IMR-90 (cell line): ENCODE data around the gene PDE4B. TPM values are rescaled to one million over a fixed set of nuclear protein-coding genes. Genes with fewer than 3 reads are reported as not detected.

ENCODE experiments used
- ATAC-seq: fragments of 200-7000 bp; cut with Tn5 transposase; 2 replicates; pipeline ENCODE4 v1.9.1; 2020; ENCODE audit warnings: low read depth, mild to moderate bottlenecking, moderate library complexity
- BruUV-seq: library from RNA; stranded (reverse); fragments of 400-500 nt; replicated peaks from 2 replicates; lab custom pipeline; 2021; lab: Mats Ljungman, UMichigan
- CTCF ChIA-PET: fragments of 300-600 bp; formaldehyde crosslinking; extraction: SDS; loops from one replicate; lab custom pipeline; 2021; ENCODE audit warnings: antibody characterized with exemption; lab: Yijun Ruan, JAX
- POLR2A ChIA-PET: fragments of 300-600 bp; sonication (Branson Sonifier 250); formaldehyde crosslinking; loops from one replicate; lab custom pipeline; 2022; ENCODE audit warnings: antibody characterized with exemption; ENCODE audit not compliant: unreplicated experiment; lab: Charles Lee
- DNase-seq: peaks from one replicate; pipeline ENCODE4 v3.0.0; 2013
- H2AFZ ChIP-seq: replicated peaks from 2 replicates; pipeline ENCODE3; 2013; ENCODE audit warnings: low read length, mild to moderate bottlenecking; ENCODE audit not compliant: poor library complexity
- H2AK5ac ChIP-seq: 2 replicates; pipeline ENCODE4 v1.6.1; 2013; ENCODE audit warnings: low read depth, low read length, inconsistent platforms
- H2AK9ac ChIP-seq: replicated peaks from 2 replicates; pipeline ENCODE3; 2013; ENCODE audit warnings: mild to moderate bottlenecking, low read depth, low read length, moderate library complexity; ENCODE audit not compliant: poor library complexity
- H2BK120ac ChIP-seq: 2 replicates; pipeline ENCODE4 v1.6.1; 2013; ENCODE audit warnings: low read depth, low read length, inconsistent platforms
- H2BK15ac ChIP-seq: 3 replicates; pipeline ENCODE4 v1.6.1; 2013; ENCODE audit warnings: low read depth, low read length, inconsistent platforms
- H2BK20ac ChIP-seq: 2 replicates; pipeline ENCODE4 v1.6.1; 2013; ENCODE audit warnings: low read depth, mild to moderate bottlenecking, inconsistent platforms, low read length, moderate library complexity
- H2BK5ac ChIP-seq: 2 replicates; pipeline ENCODE4 v1.6.1; 2013; ENCODE audit warnings: mild to moderate bottlenecking, low read depth, low read length, inconsistent platforms; ENCODE audit not compliant: poor library complexity, severe bottlenecking
- H3K14ac ChIP-seq: replicated peaks from 2 replicates; pipeline ENCODE4 v1.6.1; 2013; ENCODE audit warnings: low read depth, low read length, inconsistent platforms
- H3K18ac ChIP-seq: 2 replicates; pipeline ENCODE4 v1.6.1; 2013; ENCODE audit warnings: low read depth, low read length, control low read depth
- H3K23ac ChIP-seq: 2 replicates; pipeline ENCODE4 v1.6.1; 2013; ENCODE audit warnings: low read depth, low read length, inconsistent platforms
- H3K27ac ChIP-seq: 2 replicates; pipeline ENCODE4 v1.5.1; 2013; ENCODE audit warnings: mild to moderate bottlenecking, control low read depth, low read length; ENCODE audit not compliant: insufficient read depth
- H3K27me3 ChIP-seq: 2 replicates; pipeline ENCODE4 v1.6.1; 2013; ENCODE audit warnings: low read length; ENCODE audit not compliant: control insufficient read depth, insufficient read depth
- H3K36me3 ChIP-seq: 2 replicates; pipeline ENCODE4 v1.6.1; 2013; ENCODE audit warnings: low read length, mixed read lengths; ENCODE audit not compliant: control insufficient read depth, insufficient read depth
- H3K4ac ChIP-seq: 2 replicates; pipeline ENCODE4 v1.6.1; 2013; ENCODE audit warnings: low read depth, low read length, inconsistent platforms
- H3K4me1 ChIP-seq: 2 replicates; pipeline ENCODE4 v1.6.1; 2013; ENCODE audit warnings: low read length, mixed read lengths; ENCODE audit not compliant: control insufficient read depth, insufficient read depth
- H3K4me2 ChIP-seq: 2 replicates; pipeline ENCODE4 v1.6.1; 2013; ENCODE audit warnings: low read depth, mild to moderate bottlenecking, control low read depth, low read length, moderate library complexity
- H3K4me3 ChIP-seq: 2 replicates; pipeline ENCODE4 v1.5.1; 2013; ENCODE audit warnings: low read depth, mild to moderate bottlenecking, control low read depth, low read length, moderate library complexity; ENCODE audit not compliant: insufficient read depth
- H3K56ac ChIP-seq: 2 replicates; pipeline ENCODE4 v1.6.1; 2013; ENCODE audit warnings: low read length, inconsistent platforms; ENCODE audit not compliant: insufficient read depth; ENCODE audit errors: extremely low read depth
- H3K79me1 ChIP-seq, 2 experiments: 2 replicates each; pipeline ENCODE4 v1.6.1; 2013; ENCODE audit warnings: low read length in 2 of 2, inconsistent platforms in 1 of 2, low read depth in 1 of 2
- H3K9ac ChIP-seq: 2 replicates; pipeline ENCODE4 v1.6.1; 2013; ENCODE audit warnings: low read depth, low read length, control low read depth
- H3K9me1 ChIP-seq: 2 replicates; pipeline ENCODE4 v1.6.1; 2013; ENCODE audit warnings: low read length, inconsistent platforms; ENCODE audit not compliant: insufficient read depth
- H3K9me3 ChIP-seq: 2 replicates; pipeline ENCODE4 v1.6.1; 2013; ENCODE audit warnings: low read length; ENCODE audit not compliant: control insufficient read depth, insufficient read depth
- H4K20me1 ChIP-seq: 2 replicates; pipeline ENCODE4 v1.6.1; 2013; ENCODE audit warnings: low read length, inconsistent platforms; ENCODE audit not compliant: insufficient read depth
- H4K5ac ChIP-seq: 2 replicates; pipeline ENCODE4 v1.6.1; 2013; ENCODE audit warnings: mild to moderate bottlenecking, low read depth, low read length, control low read depth
- H4K8ac ChIP-seq, 2 experiments: 2 replicates each; pipeline ENCODE4 v1.6.1; 2013; ENCODE audit warnings: low read depth in 2 of 2, low read length in 2 of 2, control low read depth in 1 of 2, inconsistent platforms in 1 of 2
- H4K91ac ChIP-seq: 2 replicates; pipeline ENCODE4 v1.6.1; 2013; ENCODE audit warnings: low read depth, low read length, inconsistent platforms; ENCODE audit not compliant: insufficient read depth
- CEBPB ChIP-seq: IDR thresholded peaks from 2 replicates; pipeline ENCODE4 v1.6.1; 2012; ENCODE audit warnings: low read depth, low read length, improper control_type of control experiment
- ELK1 ChIP-seq: fragments of 150-350 bp; IDR thresholded peaks from 2 replicates; pipeline ENCODE4 v1.6.1; 2016; ENCODE audit warnings: low read depth, mild to moderate bottlenecking, low read length, moderate library complexity, borderline replicate concordance
- MAFK ChIP-seq: IDR thresholded peaks from 2 replicates; pipeline ENCODE4 v1.6.1; 2012; ENCODE audit warnings: low read depth, low read length, improper control_type of control experiment
- MAZ ChIP-seq: IDR thresholded peaks from 2 replicates; pipeline ENCODE4 v1.6.1; 2012; ENCODE audit warnings: low read depth, mild to moderate bottlenecking, low read length, improper control_type of control experiment, moderate library complexity, borderline replicate concordance
- MXI1 ChIP-seq: IDR thresholded peaks from 2 replicates; pipeline ENCODE4 v1.6.1; 2012; ENCODE audit warnings: low read depth, mild to moderate bottlenecking, low read length, moderate library complexity, borderline replicate concordance
- NFE2L2 ChIP-seq: fragments of 150-350 bp; IDR thresholded peaks from 2 replicates; pipeline ENCODE4 v1.6.1; 2016; ENCODE audit warnings: low read depth, mild to moderate bottlenecking, low read length
- RCOR1 ChIP-seq: IDR thresholded peaks from 2 replicates; pipeline ENCODE4 v1.6.1; 2012; ENCODE audit warnings: mild to moderate bottlenecking, low read length, improper control_type of control experiment; ENCODE audit not compliant: insufficient replicate concordance
- RFX5 ChIP-seq: IDR thresholded peaks from 2 replicates; pipeline ENCODE4 v1.8.0; 2012; ENCODE audit warnings: low read depth, mild to moderate bottlenecking, low read length, moderate library complexity
- WGBS, 2 experiments: methylation state at CpG; one replicate each; pipeline versions ENCODE4 v1.1.5 to v1.1.7; 2013; ENCODE audit warnings: missing lambda C conversion rate in 2 of 2; ENCODE audit not compliant: insufficient read length in 1 of 2; ENCODE audit errors: extremely low coverage in 2 of 2; 5-methylcytosine and 5-hydroxymethylcytosine counted together
- dilution Hi-C: fragments of 300-500 bp; cut with HindIII; formaldehyde crosslinking; loops from one replicate; pipeline ENCODE4 v1.14.3; 2018; ENCODE audit warnings: low sequenced_read_pairs; ENCODE audit not compliant: unreplicated experiment
- in situ Hi-C: fragments of 300-500 bp; cut with MboI; formaldehyde crosslinking; loops from 3 replicates; pipeline ENCODE4 v1.14.3; 2019; ENCODE audit warnings: low sequenced_read_pairs, inconsistent platforms, mixed read lengths
- intact Hi-C: fragments of 100-400 bp; cut with micrococcal nuclease; formaldehyde crosslinking; loops from 2 replicates; pipeline ENCODE4 v1.10.0; 2022
- polyA plus RNA-seq, 3 experiments: library from polyadenylated mRNA; depleted of rRNA; stranded (reverse); fragments of >200 nt; gene quantifications; 2 replicates each; pipeline ENCODE4 v1.2.3, GENCODE V29; 2012; ENCODE audit warnings: low replicate concordance in 1 of 3
- total RNA-seq: library from RNA; depleted of rRNA; stranded (reverse); fragments of >200 nt; gene quantifications from 2 replicates; pipeline ENCODE4 v1.2.3, GENCODE V29; 2012
- TF ChIP-seq, protein P1 (sequence below): conservative IDR thresholded peaks from 2 replicates; pipeline ENCODE4 v1.5.1; 2012; ENCODE audit warnings: mild to moderate bottlenecking, low read depth, low read length, improper control_type of control experiment

Gene PDE4B
- total and polyA plus RNA-seq, 2 of the 4 experiments (the other 2 are of a cell fraction) = 5.8 to 21.3 TPM

- H3K9me3 ChIP-seq = peaks cover 3% of the 10 kb centered on the region
- TF ChIP-seq NFE2L2 = no peak
- TF ChIP-seq ELK1 = no peak
- TF ChIP-seq CEBPB = no peak
- TF ChIP-seq MAZ = no peak
- TF ChIP-seq, protein P1, sequence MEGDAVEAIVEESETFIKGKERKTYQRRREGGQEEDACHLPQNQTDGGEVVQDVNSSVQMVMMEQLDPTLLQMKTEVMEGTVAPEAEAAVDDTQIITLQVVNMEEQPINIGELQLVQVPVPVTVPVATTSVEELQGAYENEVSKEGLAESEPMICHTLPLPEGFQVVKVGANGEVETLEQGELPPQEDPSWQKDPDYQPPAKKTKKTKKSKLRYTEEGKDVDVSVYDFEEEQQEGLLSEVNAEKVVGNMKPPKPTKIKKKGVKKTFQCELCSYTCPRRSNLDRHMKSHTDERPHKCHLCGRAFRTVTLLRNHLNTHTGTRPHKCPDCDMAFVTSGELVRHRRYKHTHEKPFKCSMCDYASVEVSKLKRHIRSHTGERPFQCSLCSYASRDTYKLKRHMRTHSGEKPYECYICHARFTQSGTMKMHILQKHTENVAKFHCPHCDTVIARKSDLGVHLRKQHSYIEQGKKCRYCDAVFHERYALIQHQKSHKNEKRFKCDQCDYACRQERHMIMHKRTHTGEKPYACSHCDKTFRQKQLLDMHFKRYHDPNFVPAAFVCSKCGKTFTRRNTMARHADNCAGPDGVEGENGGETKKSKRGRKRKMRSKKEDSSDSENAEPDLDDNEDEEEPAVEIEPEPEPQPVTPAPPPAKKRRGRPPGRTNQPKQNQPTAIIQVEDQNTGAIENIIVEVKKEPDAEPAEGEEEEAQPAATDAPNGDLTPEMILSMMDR = no peak
- no peak for TF ChIP-seq MXI1
- no peak for TF ChIP-seq RFX5
- TF ChIP-seq MAFK = no peak
- TF ChIP-seq RCOR1 = no peak
- no peak overlapping the region for H2BK120ac ChIP-seq
- H2BK5ac ChIP-seq = no peak overlapping the region
- H3K36me3 ChIP-seq = no peaks in the 10 kb centered on the region
- dilution Hi-C loops = no loop called here
- ATAC-seq (no peak), DNase-seq (no peak)
- H3K56ac ChIP-seq = no peak overlapping the region
- no peak overlapping the region for H3K9ac ChIP-seq
- no peak overlapping the region for H3K14ac ChIP-seq
- no peak overlapping the region for H3K23ac ChIP-seq
- in situ Hi-C loops = no loop called here
- no peak overlapping the region for H3K27ac ChIP-seq
- no peak overlapping the region for H3K4me3 ChIP-seq
- ChIA-PET POLR2A (no interaction called here), CTCF (no interaction called here)
- H2AK5ac ChIP-seq = no peak overlapping the region
- H2AK9ac ChIP-seq = no peak overlapping the region
- H3K4me2 ChIP-seq = no peak overlapping the region
- H4K8ac ChIP-seq = no peak overlapping the region
- H3K4me1 ChIP-seq = no peaks in the 10 kb centered on the region
- WGBS, 2 experiments = no CpG with 5 or more reads among the region's 4 CpGs
- H4K20me1 ChIP-seq = no peaks in the 10 kb centered on the region
- H2BK20ac ChIP-seq = no peak overlapping the region
- no TSS peak for BruUV-seq
- H3K4ac ChIP-seq = no peak overlapping the region
- no peaks in the 10 kb centered on the region for H3K27me3 ChIP-seq
- no peak overlapping the region for H4K91ac ChIP-seq
- intact Hi-C loops = no loop called here
- H3K9me1 ChIP-seq = no peaks in the 10 kb centered on the region
- H4K5ac ChIP-seq = no peak overlapping the region
- H2AFZ ChIP-seq = no peak overlapping the region
- no peak overlapping the region for H3K18ac ChIP-seq
- no peaks in the 10 kb centered on the region for H3K79me1 ChIP-seq
- H2BK15ac ChIP-seq = no peak overlapping the region
Measured at GRCh38 chr1:66422804-66423203, 630.1 kb downstream of the PDE4B start.
